B cell (primary cell): ENCODE measurements around the gene FER.

Experiments used
- EZH2 ChIP-seq: IDR thresholded peaks from 2 replicates; pipeline ENCODE4 v1.6.1; 2012; ENCODE audit warnings: borderline replicate concordance, low read depth, mild to moderate bottlenecking, moderate library complexity, low read length; ENCODE audit not compliant: insufficient read depth, poor library complexity, severe bottlenecking
- TF ChIP-seq, protein P1 (sequence below): fragments of 200-600 bp; IDR thresholded peaks from one replicate; pipeline ENCODE4 v1.8.0; 2022; ENCODE audit warnings: antibody characterized with exemption, mild to moderate bottlenecking

- TF ChIP-seq, protein P1, sequence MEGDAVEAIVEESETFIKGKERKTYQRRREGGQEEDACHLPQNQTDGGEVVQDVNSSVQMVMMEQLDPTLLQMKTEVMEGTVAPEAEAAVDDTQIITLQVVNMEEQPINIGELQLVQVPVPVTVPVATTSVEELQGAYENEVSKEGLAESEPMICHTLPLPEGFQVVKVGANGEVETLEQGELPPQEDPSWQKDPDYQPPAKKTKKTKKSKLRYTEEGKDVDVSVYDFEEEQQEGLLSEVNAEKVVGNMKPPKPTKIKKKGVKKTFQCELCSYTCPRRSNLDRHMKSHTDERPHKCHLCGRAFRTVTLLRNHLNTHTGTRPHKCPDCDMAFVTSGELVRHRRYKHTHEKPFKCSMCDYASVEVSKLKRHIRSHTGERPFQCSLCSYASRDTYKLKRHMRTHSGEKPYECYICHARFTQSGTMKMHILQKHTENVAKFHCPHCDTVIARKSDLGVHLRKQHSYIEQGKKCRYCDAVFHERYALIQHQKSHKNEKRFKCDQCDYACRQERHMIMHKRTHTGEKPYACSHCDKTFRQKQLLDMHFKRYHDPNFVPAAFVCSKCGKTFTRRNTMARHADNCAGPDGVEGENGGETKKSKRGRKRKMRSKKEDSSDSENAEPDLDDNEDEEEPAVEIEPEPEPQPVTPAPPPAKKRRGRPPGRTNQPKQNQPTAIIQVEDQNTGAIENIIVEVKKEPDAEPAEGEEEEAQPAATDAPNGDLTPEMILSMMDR = no peak
- TF ChIP-seq EZH2 = no peak
Measured at GRCh38 chr5:108707141-108707540, 40.6 kb upstream of the FER start.
